ENCODE measurements around the gene AHNAK2. TPM values are rescaled to one million over a fixed set of nuclear protein-coding genes. Genes with fewer than 3 reads are reported as not detected.

AHNAK2 gene
- total and polyA plus RNA-seq, 2 of the 13 experiments (the other 11 are each of a cell fraction or from before 2014, with no cell fraction given) = 0.11 to 0.18 TPM

GRCh38 chr14:105015242-105015641 is 37.1 kb upstream of the AHNAK2 start (continued):
- TF ChIP-seq JDP2 (CRISPR knock-in tag; IDR thresholded peaks at IDR 0.05; ENCODE audit: borderline replicate concordance) = no peak
- no peak for TF ChIP-seq NONO (IDR thresholded peaks at IDR 0.05)
- TF ChIP-seq NONO (CRISPR knock-in tag; conservative IDR thresholded peaks at IDR 0.05) = no peak
- no peak for TF ChIP-seq HOXD1 (CRISPR knock-in tag; IDR thresholded peaks at IDR 0.05)
- no peak for TF ChIP-seq YY1 (IDR thresholded peaks at IDR 0.05; ENCODE audit: insufficient read depth, insufficient replicate concordance, low read depth, low read length)

- no peak for DNase-seq (ENCODE audit: low spot score)
- no peak for FAIRE-seq
- Histone ChIP-seq H3K9ac (ENCODE audit: insufficient read depth, low read depth, low read length) (no peak overlapping the region), H2AFZ (ENCODE audit: low read length) (no peak overlapping the region), H3K27ac (ENCODE audit: extremely low read length, insufficient read depth, low read length) (no peak overlapping the region), H3K9me3 (ENCODE audit: low read length) (no peaks in the 10 kb centered on the region), H4K20me1 (ENCODE audit: insufficient read depth, low read length) (peaks cover 35% of the 10 kb centered on the region), H3K36me3 (replicated peaks in 1 of 2; ENCODE audit: control insufficient read depth in 1 of 2, insufficient read depth in 2 of 2, low read length in 2 of 2) (peaks cover 16 to 27% of the 10 kb centered on the region in 2 experiments; a peak in 4 of 5 replicates), H3K4me1 (ENCODE audit: insufficient read depth, low read length) (peaks cover 59% of the 10 kb centered on the region), H3K4me2 (ENCODE audit: low read depth, low read length) (no peak overlapping the region), H3K27me3 (ENCODE audit: control insufficient read depth in 1 of 2, insufficient read depth in 2 of 2, low read length in 2 of 2) (no peaks in the 10 kb centered on the region), H3K79me2 (ENCODE audit: insufficient read depth, low read length) (peaks cover 81% of the 10 kb centered on the region), H3K4me3 (replicated peaks in 1 of 3; ENCODE audit: insufficient read depth in 1 of 3, low read depth in 2 of 3, low read length in 3 of 3) (no peak overlapping the region)
- 82% methylated on average over 4 of the region's 4 CpGs for WGBS (ENCODE audit: low lambda C conversion rate)
- intact Hi-C loops (cut with micrococcal nuclease; ENCODE audit: unreplicated experiment) (no loop called here), in situ Hi-C loops (cut with HindIII; ENCODE audit: extremely low pct_ligation_motif_present, low pct_unique_long_range_greater_than_20kb) (no loop called here)
- ChIA-PET POLR2A (no interaction called here), CTCF (ENCODE audit: low intra/inter-chr PET ratio, low total read pairs) (no interaction called here)
- no TSS peak for BruUV-seq (replicated peaks)
- ATAC-seq = no peak
- TF ChIP-seq ZNF572 (CRISPR knock-in tag; IDR thresholded peaks at IDR 0.05) (no peak), CEBPZ (IDR thresholded peaks at IDR 0.05; ENCODE audit: low read length) (no peak), ZNF468 (CRISPR knock-in tag; IDR thresholded peaks at IDR 0.05) (no peak), U2AF1 (optimal IDR thresholded peaks at IDR 0.05; ENCODE audit: low read depth, low read length) (no peak), ISL2 (CRISPR knock-in tag; IDR thresholded peaks at IDR 0.05) (no peak), CENPBD1 (CRISPR knock-in tag; IDR thresholded peaks at IDR 0.05; ENCODE audit: borderline replicate concordance, low read depth) (no peak), ZNF788 (CRISPR knock-in tag; IDR thresholded peaks at IDR 0.05; ENCODE audit: borderline replicate concordance) (no peak), RFXAP (CRISPR knock-in tag; IDR thresholded peaks at IDR 0.05; ENCODE audit: borderline replicate concordance) (no peak), GATA4 (IDR thresholded peaks at IDR 0.05; ENCODE audit: borderline replicate concordance, low read depth) (no peak)
These were observed 36.5 kb upstream of the AHNAK2 start for GRCh38 chr14:105014631-105015030.
